Activated naive CD4-positive, alpha-beta T cell treated with anti-CD3 and anti-CD28 coated beads for 36 hours (primary cell): ENCODE measurements around the gene GABBR1. TPM values are rescaled to one million over a fixed set of nuclear protein-coding genes. Genes with fewer than 3 reads are reported as not detected.

Experiments used
- CTCF ChIA-PET: fragments of 350-600 bp; sonication (Branson Sonifier 250); formaldehyde crosslinking; loops from one replicate; lab custom pipeline; 2021; ENCODE audit warnings: antibody characterized with exemption; lab: Charles Lee
- DNase-seq: peaks from one replicate; pipeline ENCODE4 v3.0.0-alpha.2; 2020
- H3K27ac Mint-ChIP-seq: one replicate; pipeline ENCODE4 v1.8.0; 2021; ENCODE audit warnings: mild to moderate bottlenecking, mixed read lengths
- H3K27me3 Mint-ChIP-seq: one replicate; pipeline ENCODE4 v1.8.0; 2021; ENCODE audit warnings: low read depth, mixed read lengths
- H3K36me3 Mint-ChIP-seq: one replicate; pipeline ENCODE4 v1.8.0; 2021; ENCODE audit warnings: low read depth, mixed read lengths
- H3K4me1 Mint-ChIP-seq: one replicate; pipeline ENCODE4 v1.8.0; 2021; ENCODE audit warnings: low read depth, mixed read lengths
- H3K4me3 Mint-ChIP-seq: one replicate; pipeline ENCODE4 v1.8.0; 2021; ENCODE audit warnings: mild to moderate bottlenecking, moderate library complexity, mixed read lengths
- H3K9me3 Mint-ChIP-seq: one replicate; pipeline ENCODE4 v1.8.0; 2021; ENCODE audit warnings: mixed read lengths
- intact Hi-C: fragments of 100-400 bp; cut with micrococcal nuclease; formaldehyde crosslinking; loops from one replicate; pipeline ENCODE4 v1.15.1; 2023
- total RNA-seq, 2 experiments: library from RNA; stranded (reverse); gene quantifications; one replicate each; pipeline ENCODE4 v1.2.3, GENCODE V29; 2021

Gene GABBR1
- total RNA-seq, 2 experiments from 2014 or later = 8.0 to 11.2 TPM

GRCh38 chr6:29610540-29610939, 22.4 kb downstream of the GABBR1 start:
- H3K9me3 Mint-ChIP-seq = no peaks in the 10 kb centered on the region
- no peak for DNase-seq
- H3K4me1 Mint-ChIP-seq = no peaks in the 10 kb centered on the region
- peaks cover 9% of the 10 kb centered on the region for H3K36me3 Mint-ChIP-seq
- H3K4me3 Mint-ChIP-seq = no peak overlapping the region
- intact Hi-C loops = no loop called here
- CTCF ChIA-PET = interaction anchor here (1.4 kb wide), 1 partner anchor 39 kb away, joined by 8 read pairs; no protein-coding TSS in a partner anchor
- H3K27me3 Mint-ChIP-seq = no peaks in the 10 kb centered on the region
- H3K27ac Mint-ChIP-seq = no peak overlapping the region

DNA sequence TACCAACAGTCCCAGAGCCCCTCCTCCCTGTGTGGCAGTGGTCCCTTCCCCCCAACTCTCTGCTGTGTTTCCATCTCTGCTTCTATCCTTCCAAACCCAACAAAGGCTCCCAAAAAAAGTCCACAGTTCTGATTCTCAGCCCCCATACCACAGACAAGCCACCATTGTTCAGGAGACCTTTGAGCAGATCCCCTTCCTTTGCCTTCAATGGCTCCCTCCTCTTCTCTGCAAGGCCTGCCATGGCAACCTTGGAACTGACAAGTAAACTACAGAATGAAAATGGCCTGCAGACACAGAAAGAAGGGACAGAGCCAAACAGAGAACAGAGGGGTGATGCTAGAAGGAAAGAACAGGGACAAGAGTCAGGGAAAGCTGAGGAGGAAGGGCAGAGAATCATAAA, 24.9 kb downstream of the GABBR1 start:
- no peak overlapping the region for H3K27ac Mint-ChIP-seq
- H3K4me1 Mint-ChIP-seq = no peaks in the 10 kb centered on the region
- H3K4me3 Mint-ChIP-seq = no peak overlapping the region
- intact Hi-C loops = no loop called here
- H3K27me3 Mint-ChIP-seq = no peaks in the 10 kb centered on the region
- DNase-seq = no peak
- no peaks in the 10 kb centered on the region for H3K9me3 Mint-ChIP-seq
- CTCF ChIA-PET = no interaction called here
- H3K36me3 Mint-ChIP-seq = peaks cover 7% of the 10 kb centered on the region

DNA sequence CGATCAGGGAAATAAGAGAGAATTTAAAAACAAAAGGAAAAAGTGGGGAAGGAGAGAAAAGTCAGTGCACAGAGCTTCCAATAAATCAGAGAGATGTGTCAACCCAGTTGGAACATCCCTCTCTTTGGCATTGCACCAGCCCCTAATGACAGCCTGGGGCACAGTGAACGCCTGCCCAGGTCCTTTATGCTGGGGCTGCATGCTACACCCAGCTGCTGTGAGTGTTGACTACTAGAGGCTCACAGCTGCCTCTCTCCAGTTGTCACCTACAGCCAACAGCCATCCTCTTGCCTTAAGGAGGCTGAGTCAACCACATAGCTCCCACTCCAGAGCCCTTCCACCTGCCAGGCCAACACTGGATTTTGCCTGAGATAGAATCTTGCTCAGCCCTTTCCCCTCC, 29.1 kb downstream of the GABBR1 start:
- intact Hi-C loops = no loop called here
- Mint-ChIP-seq H3K27ac (no peak overlapping the region), H3K27me3 (no peaks in the 10 kb centered on the region), H3K9me3 (no peaks in the 10 kb centered on the region), H3K4me3 (no peak overlapping the region), H3K36me3 (peaks cover 7% of the 10 kb centered on the region), H3K4me1 (no peaks in the 10 kb centered on the region)
- CTCF ChIA-PET = no interaction called here
- DNase-seq = no peak

GRCh38 chr6:29603456-29603855, 29.5 kb downstream of the GABBR1 start:
- intact Hi-C loops = no loop called here
- H3K27me3 Mint-ChIP-seq = no peaks in the 10 kb centered on the region
- H3K4me3 Mint-ChIP-seq = no peak overlapping the region
- no peaks in the 10 kb centered on the region for H3K9me3 Mint-ChIP-seq
- CTCF ChIA-PET = interaction anchor here (0.9 kb wide), 1 partner anchor 63 kb away, joined by 3 read pairs; no protein-coding TSS in a partner anchor
- H3K27ac Mint-ChIP-seq = no peak overlapping the region
- DNase-seq = no peak
- H3K36me3 Mint-ChIP-seq = peaks cover 7% of the 10 kb centered on the region
- no peaks in the 10 kb centered on the region for H3K4me1 Mint-ChIP-seq

GRCh38 chr6:29602564-29603361, 30.2 kb downstream of the GABBR1 start:
- intact Hi-C loops = no loop called here
- Mint-ChIP-seq H3K9me3 (no peaks in the 10 kb centered on the region), H3K27ac (no peak overlapping the region), H3K4me1 (no peaks in the 10 kb centered on the region), H3K27me3 (no peaks in the 10 kb centered on the region), H3K4me3 (no peak overlapping the region), H3K36me3 (peaks cover 5% of the 10 kb centered on the region)
- CTCF ChIA-PET = interaction anchor here (0.6 to 0.9 kb wide), 2 partner anchors 27 to 64 kb away, joined by 3 to 6 read pairs; no protein-coding TSS in a partner anchor
- peak; percentile 12 for DNase-seq

- intact Hi-C loops = no loop called here
- CTCF ChIA-PET = interaction anchor here (0.9 kb wide), 1 partner anchor 55 kb away, joined by 3 read pairs; no protein-coding TSS in a partner anchor
- no peak overlapping the region for H3K27ac Mint-ChIP-seq
- no peaks in the 10 kb centered on the region for H3K27me3 Mint-ChIP-seq
- no peaks in the 10 kb centered on the region for H3K4me1 Mint-ChIP-seq
- no peak overlapping the region for H3K4me3 Mint-ChIP-seq
- no peaks in the 10 kb centered on the region for H3K36me3 Mint-ChIP-seq
- no peaks in the 10 kb centered on the region for H3K9me3 Mint-ChIP-seq
- no peak for DNase-seq
Measured at GRCh38 chr6:29598172-29598747, 34.7 kb downstream of the GABBR1 start.

GRCh38 chr6:29597184-29597583, 35.8 kb downstream of the GABBR1 start:
- no peaks in the 10 kb centered on the region for H3K36me3 Mint-ChIP-seq
- no peaks in the 10 kb centered on the region for H3K27me3 Mint-ChIP-seq
- no peaks in the 10 kb centered on the region for H3K9me3 Mint-ChIP-seq
- intact Hi-C loops = no loop called here
- CTCF ChIA-PET = no interaction called here
- no peak overlapping the region for H3K27ac Mint-ChIP-seq
- no peaks in the 10 kb centered on the region for H3K4me1 Mint-ChIP-seq
- no peak for DNase-seq
- H3K4me3 Mint-ChIP-seq = no peak overlapping the region

- intact Hi-C loops = no loop called here
- Mint-ChIP-seq H3K27ac (no peak overlapping the region), H3K9me3 (no peaks in the 10 kb centered on the region), H3K4me1 (no peaks in the 10 kb centered on the region), H3K27me3 (no peaks in the 10 kb centered on the region), H3K4me3 (no peak overlapping the region), H3K36me3 (no peaks in the 10 kb centered on the region)
- no peak for DNase-seq
- CTCF ChIA-PET = interaction anchor here (0.6 kb wide), 1 partner anchor 495 kb away, joined by 3 read pairs; no protein-coding TSS in a partner anchor
Measured at GRCh38 chr6:29596381-29596900, 36.5 kb downstream of the GABBR1 start.

GRCh38 chr6:29593199-29593855, 39.7 kb downstream of the GABBR1 start:
- H3K9me3 Mint-ChIP-seq = no peaks in the 10 kb centered on the region
- H3K36me3 Mint-ChIP-seq = no peaks in the 10 kb centered on the region
- H3K4me1 Mint-ChIP-seq = no peaks in the 10 kb centered on the region
- DNase-seq = no peak
- CTCF ChIA-PET = no interaction called here
- intact Hi-C loops = no loop called here
- no peak overlapping the region for H3K4me3 Mint-ChIP-seq
- H3K27ac Mint-ChIP-seq = no peak overlapping the region
- H3K27me3 Mint-ChIP-seq = no peaks in the 10 kb centered on the region

- Mint-ChIP-seq H3K9me3 (no peaks in the 10 kb centered on the region), H3K27me3 (peaks cover 5% of the 10 kb centered on the region), H3K4me3 (no peak overlapping the region), H3K4me1 (no peaks in the 10 kb centered on the region), H3K27ac (no peak overlapping the region), H3K36me3 (no peaks in the 10 kb centered on the region)
- no peak for DNase-seq
- CTCF ChIA-PET = interaction anchor here (0.9 kb wide), 1 partner anchor 61 kb away, joined by 3 read pairs; no protein-coding TSS in a partner anchor
- intact Hi-C loops = no loop called here
Measured at GRCh38 chr6:29591677-29592076, 41.3 kb downstream of the GABBR1 start.

DNA sequence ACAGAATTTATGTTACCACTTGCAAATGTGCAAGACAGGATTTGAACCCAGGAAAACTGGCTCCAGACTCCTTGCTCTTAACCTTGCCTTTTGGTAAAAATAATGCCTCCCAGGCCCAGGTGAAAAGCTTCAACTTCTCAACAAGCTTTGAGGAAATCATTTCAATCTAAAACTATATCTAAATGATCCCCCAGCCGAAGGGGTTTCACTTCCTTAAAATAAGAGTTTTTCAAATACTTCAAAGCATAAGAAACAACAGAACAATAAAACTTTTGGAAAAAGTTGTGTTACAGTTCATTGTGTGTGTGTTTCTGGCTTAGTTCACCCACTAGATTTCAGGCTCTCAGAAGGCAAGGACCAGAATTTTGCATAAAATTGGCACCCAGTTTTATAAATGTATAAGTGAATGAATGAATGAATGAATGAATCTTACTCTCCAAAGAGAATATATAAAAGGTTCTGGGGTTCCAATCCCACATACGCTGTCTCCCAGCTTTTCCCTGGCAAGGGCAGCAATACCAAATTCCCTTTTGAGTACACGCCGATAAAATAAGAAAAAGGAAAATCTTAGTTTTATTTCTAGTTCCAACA, 42.7 kb downstream of the GABBR1 start:
- no peak for DNase-seq
- Mint-ChIP-seq H3K27ac (no peak overlapping the region), H3K36me3 (no peaks in the 10 kb centered on the region), H3K4me3 (no peak overlapping the region), H3K27me3 (peaks cover 9% of the 10 kb centered on the region), H3K9me3 (no peaks in the 10 kb centered on the region), H3K4me1 (no peaks in the 10 kb centered on the region)
- intact Hi-C loops = no loop called here
- CTCF ChIA-PET = interaction anchor here (1.2 to 1.5 kb wide), 2 partner anchors 10 to 323 kb away, joined by 3 to 4 read pairs; no protein-coding TSS in a partner anchor
